HCT116 (cell line): Measurements from ENCODE around the gene RXFP4. TPM values are rescaled to one million over a fixed set of nuclear protein-coding genes. Genes with fewer than 3 reads are reported as not detected.

Experiments
- microRNA-seq: library from miRNA; unstranded; fragments of <30 nt; microRNA quantifications from one replicate; pipeline ENCODE4, GENCODE V29; 2016; ENCODE audit warnings: borderline number of aligned reads
- total RNA-seq: library from RNA; stranded (reverse); gene quantifications from one replicate; pipeline ENCODE4 v1.2.1, GENCODE V29; 2021; ENCODE audit not compliant: unreplicated experiment

RXFP4 gene
- total RNA-seq, 1 experiment from 2014 or later = 0.20 TPM

Small RNAs within 50 kb of the gene (microRNA-seq; reads per million reads assigned to microRNA genes)
- gene MIR6738 = not detected

Other genes starting within 250 kb of the RXFP4 start
- gene GON4L, start 84.4 kb upstream of the RXFP4 start, total RNA-seq = 40.8 TPM
- 0.17 TPM for gene SYT11, start 82.1 kb upstream of the RXFP4 start, total RNA-seq
- gene RIT1, start 30.3 kb upstream of the RXFP4 start, total RNA-seq = 10.2 TPM
- 60.7 TPM for gene KHDC4, start 7.2 kb upstream of the RXFP4 start, total RNA-seq
- gene ARHGEF2, start 36.9 kb downstream of the RXFP4 start, total RNA-seq = 90.1 TPM
- 153 TPM for gene SSR2, start 79.3 kb downstream of the RXFP4 start, total RNA-seq
- gene UBQLN4, start 112.2 kb downstream of the RXFP4 start, total RNA-seq = 68.4 TPM
- gene LAMTOR2, start 113.1 kb downstream of the RXFP4 start, total RNA-seq = 60.2 TPM
- 142 TPM for gene RAB25, start 119.5 kb downstream of the RXFP4 start, total RNA-seq
- 6.1 TPM for gene MEX3A, start 140.8 kb downstream of the RXFP4 start, total RNA-seq
- gene LMNA, start 173.1 kb downstream of the RXFP4 start, total RNA-seq = 528 TPM
- 0.39 TPM for gene SEMA4A, start 211.9 kb downstream of the RXFP4 start, total RNA-seq